Activated T-helper 1 cell treated with anti-CD3 and anti-CD28 coated beads, Interleukin-2, amount 50 U/mL, for 16 hours (primary cell): Measurements from ENCODE around the gene LY6G5B.
"Not testable (repeated sequence)": the region's sequence is repeated elsewhere in the genome, so short reads cannot be mapped to it uniquely, and the experiment has no call there.

Source experiments
- DNase-seq, 2 donors: peaks; one replicate each; pipeline ENCODE4 v3.0.0-alpha.2; 2020; ENCODE audit warnings: low read depth in 1 of 2, low spot score in 1 of 2

Gene LY6G5B

DNA sequence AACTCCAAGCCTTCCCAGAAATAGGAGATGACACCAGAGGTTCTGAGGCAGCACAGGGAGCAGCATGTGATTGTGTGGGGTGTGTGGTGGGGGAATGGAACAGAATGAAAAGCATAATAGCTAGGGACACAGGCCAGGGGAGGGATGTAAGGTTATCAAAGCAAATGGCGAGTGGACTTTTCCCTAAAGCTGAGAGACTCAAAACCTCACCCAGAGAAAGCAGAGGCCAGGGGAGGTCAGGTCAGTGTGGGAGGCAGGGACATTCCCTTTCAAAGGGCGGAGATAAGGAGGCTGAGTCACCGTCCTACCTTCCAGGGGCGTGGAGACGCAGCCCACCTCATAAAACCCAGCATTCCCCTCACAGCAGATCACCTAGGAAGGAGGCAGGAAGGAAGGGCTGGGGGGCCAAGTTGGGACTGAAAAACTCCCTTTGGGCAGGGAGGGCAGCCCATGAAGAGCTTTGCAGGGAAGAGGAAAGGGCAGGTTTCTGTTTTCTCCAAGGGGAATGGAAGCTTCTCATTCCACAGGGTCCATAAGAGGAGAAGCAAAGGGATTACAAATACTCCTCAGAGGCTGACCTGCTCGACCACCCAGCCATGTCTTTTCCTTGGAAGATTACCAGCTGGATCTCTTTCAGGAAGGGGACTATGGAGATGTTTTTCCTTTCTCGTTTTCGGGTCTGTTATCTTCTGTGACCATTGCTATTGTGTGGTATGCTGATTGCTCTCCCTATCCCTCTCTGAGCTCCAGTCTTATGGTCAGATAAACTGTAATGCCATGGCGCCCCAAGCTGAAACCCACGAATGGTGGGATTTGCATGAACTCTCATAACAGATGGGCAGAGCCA is 20.7 kb downstream of the LY6G5B start:
- no peak for DNase-seq

DNA sequence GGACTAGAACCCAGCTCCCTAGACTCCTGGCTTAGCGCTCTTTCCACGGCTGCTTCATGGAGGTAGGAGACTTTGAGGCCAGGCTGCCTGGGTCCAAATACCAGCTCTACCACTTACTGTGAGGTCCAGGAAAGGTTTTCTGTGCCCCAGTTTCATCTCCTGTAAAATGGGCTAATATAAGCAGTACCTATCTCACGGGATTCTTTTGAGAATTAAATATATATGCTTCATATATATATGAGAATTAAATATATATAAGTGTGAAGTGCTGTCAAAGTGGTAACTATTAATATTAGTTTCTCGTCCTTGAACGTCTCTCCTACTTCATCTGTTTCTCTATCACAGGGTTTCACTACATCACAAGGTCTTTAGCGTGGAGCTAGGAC is 21.3 kb downstream of the LY6G5B start:
- DNase-seq, result no peak

DNA sequence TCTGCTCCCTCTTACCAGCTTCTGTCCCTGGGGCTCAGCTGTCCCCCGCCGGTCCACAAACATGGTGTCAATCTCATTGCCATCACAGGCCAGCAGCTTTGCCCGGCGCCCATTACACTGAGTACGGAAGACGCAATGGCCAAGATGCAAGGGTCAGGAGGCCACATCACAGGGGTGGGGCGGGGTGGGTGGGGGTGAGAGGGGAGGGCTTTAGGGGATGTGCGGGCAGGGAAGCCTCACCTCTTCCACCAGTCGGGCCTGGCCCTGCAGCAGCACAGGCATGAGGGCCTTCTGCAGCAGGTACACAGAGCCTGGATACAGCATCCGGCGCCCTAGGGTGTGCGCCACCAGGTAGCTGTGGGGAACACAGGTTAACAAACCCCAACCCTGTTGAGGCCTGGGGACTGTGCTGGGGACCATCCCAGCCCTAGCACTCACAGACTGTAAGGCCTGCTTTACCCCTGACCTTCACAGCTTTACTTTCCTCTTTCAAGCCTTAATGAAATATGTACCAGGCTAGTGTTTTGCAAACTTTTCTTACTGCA is 21.9 kb downstream of the LY6G5B start:
- no peak for DNase-seq

DNA sequence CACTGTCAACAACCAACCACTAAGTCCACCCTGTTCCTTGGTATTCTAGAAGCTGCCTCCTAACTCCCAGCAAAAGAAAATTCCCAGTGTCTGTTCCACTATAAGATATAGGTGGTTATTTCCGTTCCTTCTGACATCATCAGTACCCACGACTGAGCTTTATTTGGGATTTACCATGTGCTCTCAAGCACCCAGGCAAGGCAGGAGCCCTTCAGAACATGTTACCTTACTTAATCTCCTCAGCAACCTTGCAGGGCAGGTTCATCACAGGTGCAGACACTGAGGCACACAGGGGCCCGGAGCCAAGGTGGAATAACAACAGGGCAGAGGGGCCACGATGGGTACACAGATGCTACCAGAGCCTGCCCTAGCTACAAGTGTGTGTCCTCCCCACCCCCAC is 22.6 kb downstream of the LY6G5B start:
- DNase-seq, result no peak

DNA sequence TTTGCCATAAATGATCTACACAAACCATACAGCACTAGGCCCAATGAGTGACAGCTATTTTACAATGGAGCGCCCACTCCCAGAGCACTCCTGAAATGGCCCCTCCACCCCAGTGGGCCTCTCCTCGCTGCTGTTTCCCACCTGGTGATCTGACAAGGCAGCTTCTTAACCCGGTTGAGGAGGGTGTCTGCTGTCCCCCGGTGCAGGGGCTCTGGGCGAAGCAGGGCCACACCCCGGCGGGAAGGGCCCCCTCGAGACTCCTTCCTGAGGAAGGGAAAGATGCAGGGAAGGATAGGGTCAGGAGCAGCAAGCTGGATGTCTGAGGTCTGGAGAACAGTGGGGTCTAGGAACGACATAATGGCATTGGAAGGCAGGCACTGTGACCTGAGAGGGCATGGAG is 23.1 kb downstream of the LY6G5B start:
- no peak for DNase-seq

DNA sequence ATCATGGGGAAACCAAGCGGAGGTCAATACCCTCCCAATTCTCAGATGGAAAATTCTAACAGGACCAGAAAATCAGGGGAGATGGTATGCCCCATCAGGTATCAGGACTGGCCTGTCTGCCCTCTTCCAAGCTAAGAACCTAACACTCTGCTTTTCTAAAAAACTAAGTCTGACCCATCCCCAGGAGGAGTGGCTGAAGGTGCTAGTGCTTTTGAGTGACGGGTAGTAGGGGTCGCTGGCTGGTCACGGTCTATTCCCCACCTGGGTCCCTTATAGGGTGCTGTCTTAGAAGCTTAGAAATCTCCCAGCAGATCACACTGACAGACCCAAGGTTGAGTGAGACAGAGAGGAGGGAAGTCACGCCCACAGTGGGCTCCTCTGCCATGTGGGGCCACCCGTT is 23.8 kb downstream of the LY6G5B start:
- no peak for DNase-seq

DNA sequence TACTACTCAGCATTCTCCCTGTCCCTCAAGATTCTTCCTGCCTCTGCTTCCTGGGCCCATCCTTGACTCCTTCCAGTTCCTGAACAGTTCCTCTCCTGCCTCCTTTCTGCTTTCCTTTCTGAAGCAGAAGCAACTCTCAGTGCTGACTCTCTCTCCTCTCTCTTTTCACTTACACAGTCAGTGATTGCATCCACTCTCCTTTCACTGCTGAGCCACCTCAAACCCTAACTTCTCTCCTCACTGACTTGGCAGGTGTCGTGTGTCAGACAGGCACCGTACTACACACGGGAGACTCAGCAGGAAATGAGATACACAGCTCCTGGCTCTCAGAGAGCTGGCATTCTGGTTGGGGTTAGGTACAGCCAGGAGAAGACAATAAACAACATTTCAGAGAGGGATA is 27.8 kb downstream of the LY6G5B start:
- no peak for DNase-seq

DNA sequence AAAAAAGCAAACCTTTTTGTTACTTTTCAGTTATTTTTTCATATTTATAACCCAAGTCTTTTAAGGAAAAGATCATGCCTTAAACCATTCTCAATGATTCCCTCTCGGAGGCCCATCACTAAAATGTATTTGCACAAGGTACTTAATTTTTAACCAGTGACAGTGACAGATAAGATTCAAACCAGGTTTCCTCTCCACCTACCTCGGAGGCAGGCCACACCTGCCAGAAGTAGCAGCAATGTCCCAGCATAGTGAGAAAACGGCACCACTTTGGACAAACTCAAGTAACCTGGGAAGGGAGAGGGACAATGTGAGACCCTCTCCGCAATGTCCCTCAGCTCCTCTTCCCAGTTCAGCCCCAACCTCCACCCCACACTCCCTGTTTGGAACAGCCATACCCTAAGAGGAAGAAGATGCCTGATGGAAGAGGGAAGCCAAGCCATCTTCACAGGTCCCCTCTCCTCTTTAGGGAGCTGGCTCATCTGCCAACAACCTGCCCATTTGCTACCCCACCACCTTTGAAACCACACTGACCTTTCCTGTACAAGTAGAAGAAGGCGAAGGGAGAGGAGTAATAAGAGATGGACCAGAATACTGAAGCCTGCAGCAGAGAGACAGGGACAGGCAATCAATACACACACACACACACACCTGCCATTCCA is 31.1 kb downstream of the LY6G5B start:
- DNase-seq, result no peak

DNA sequence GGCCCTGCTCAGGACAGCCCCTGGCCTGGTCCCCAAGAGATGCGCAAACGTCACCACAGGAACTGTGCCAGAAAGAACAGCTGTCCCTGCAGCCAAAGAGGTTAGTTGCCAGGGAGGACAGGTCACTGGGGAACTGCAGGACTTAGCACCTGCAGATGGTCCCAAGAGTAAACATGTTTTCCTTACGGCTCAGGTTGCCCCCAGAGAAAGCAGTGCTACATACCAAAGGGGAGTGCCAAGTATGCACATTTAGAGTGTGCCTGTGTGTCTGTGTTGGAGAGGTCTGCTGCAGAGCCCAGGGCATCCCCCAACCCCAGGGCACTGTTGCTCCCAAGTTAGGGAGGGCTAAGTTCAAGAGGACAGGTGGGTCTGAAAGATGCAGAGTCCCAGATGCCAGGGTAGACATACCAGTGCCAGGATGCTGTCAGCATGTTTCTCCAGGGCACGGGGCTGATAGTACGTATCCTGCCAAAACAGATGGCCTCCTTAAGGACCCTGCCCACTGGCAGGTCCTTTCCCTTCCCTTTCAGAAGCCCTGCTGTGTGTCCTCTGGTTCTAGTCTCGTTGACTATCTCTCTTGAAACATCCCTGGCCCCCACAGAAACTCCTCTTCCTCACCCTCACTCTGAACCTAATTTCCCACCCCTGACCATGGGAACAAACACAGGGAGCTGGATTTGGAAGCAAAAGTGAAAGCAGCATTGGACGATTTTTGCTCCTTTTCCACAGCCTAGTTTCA is 32.1 kb downstream of the LY6G5B start:
- DNase-seq, result no peak

DNA sequence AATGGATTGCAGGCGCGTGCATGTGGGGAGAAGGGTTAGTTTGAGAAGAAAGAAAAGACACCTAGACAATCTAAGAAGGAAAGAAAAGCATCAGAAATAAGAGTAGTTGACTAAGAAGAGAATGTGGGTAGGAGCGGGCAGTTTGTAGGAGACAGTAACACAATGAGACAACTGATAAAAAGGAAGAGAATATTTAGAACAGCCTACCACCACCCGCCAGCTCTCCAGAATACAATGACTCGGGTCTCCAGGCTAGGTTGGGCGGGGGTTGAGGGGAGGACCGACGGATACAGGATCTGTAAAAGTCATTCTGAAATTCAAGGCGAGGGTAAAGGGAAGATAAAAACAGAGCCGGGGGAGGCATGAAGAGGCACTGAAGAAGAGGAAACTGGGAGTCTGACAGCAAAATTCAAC is 32.6 kb downstream of the LY6G5B start:
- no peak for DNase-seq

DNA sequence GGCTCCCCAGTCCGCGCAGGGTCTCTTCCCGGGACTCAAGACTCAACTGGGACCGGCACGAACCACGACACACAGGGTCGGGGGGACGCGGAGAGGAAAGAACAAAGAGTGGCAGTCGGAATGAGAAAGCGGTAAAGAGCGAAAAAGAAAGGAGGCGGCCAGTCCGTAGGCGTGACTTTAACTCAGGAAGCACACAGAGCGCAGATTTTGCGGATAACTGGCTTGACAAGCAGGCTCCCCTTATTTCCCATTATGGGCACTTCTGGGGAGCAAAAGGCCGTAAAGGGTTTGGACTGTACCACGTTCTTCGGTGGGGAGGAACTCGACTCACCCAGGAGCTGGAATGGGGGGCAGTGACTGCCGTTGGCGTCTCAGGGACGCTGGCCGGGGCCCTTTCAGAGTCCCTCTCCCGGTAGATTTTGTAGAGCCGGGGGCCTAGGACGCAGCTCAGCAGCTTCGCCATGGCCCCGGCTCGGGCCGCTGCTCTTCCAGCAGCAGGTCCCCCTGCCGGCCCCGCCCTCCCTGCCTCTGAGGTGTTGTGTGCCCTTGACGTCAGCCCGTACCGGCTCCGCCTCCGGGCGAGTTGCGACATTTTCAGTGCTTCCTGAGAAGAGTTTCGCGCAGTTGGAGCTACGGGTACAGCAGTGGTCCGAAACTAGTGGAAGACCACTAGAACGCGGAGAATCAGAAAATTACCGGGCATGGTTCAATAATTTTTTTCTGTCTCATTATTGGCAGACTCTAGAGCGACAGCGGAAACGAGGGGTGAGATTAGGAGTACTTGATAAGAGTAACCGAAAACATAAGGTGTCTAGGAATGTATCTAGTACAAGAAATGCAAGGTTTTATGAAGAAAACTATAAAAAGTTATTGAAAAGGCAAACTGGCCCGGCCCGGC is 33.3 kb downstream of the LY6G5B start, which contains the start of gene ABHD16A:
Gene ABHD16A, minus strand, starts transcription at position 506 of the 898 bp plus-strand sequence. Its CDS starts 43 bp downstream, at position 463.
- DNase-seq, result peak; percentile 93 to 95

DNA sequence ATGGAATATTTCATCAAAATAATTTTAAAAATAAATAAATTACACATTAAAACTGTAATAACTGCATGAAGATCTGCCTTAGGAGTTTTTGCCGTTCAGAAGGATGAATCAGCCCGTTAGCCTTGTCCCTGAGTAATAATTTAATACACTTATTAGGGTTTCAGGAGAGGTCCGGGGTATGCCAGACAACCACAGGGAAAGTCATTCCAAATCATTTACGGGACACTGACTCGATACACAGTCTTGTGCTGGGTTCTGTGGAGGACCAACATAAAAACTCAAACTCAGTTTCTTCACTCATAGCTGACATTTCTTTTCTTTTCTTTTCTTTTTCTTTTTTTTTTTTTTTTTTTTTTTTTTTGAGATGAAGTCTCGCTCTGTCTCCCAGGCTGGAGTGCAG is 36.2 kb downstream of the LY6G5B start:
- DNase-seq, result no peak

DNA sequence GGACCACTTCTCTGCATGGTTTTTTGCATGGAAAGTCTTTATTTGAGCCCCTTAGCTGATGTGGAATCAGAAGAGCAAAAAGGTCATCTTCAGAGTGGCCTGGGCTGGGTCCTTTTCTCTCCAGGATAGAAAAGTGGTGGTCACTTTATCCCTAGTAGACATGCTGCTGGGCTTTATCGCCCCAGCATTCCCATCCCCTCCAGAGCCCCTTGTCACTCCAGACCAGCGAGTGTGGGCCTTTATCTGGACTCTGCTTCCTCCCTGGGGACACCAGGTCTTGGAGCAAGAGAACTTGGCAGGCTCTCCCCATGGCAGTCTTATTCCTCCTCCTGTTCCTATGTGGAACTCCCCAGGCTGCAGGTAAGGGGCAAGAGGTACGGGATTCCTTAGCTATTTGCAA is 36.8 kb downstream of the LY6G5B start, which contains the start of gene LY6G6F:
Gene LY6G6F, plus strand, starts transcription at position 268 of the 400 bp plus-strand sequence. Its CDS starts 41 bp downstream, at position 309.
- no peak for DNase-seq

DNA sequence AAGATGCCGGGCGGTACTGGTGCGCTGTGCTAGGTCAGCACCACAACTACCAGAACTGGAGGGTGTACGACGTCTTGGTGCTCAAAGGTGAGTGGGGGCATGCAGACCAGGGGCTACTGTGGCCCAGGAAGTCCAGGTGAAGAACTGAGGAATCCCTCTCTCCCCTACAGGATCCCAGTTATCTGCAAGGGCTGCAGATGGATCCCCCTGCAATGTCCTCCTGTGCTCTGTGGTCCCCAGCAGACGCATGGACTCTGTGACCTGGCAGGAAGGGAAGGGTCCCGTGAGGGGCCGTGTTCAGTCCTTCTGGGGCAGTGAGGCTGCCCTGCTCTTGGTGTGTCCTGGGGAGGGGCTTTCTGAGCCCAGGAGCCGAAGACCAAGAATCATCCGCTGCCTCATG is 37.9 kb downstream of the LY6G5B start:
- no peak for DNase-seq

DNA sequence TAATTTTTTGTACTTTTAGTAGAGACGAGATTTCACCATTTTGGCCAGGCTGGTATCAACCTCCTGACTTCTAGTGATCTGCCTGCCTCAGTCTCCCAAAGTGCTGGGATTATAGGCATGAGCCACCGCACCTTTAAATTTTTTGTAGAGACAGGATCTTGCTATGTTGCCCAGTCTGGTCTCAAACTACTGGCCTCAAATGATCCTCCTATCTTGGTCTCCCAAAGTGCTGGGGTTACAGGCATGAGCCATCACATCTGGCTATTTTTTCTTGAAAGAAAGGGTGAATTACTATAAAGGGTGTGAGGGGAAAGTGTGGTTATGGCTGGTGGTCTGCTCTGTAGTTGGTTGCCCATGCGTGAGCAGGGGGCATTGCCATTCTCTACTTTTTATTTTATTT is 38.4 kb downstream of the LY6G5B start:
- DNase-seq, result no peak

DNA sequence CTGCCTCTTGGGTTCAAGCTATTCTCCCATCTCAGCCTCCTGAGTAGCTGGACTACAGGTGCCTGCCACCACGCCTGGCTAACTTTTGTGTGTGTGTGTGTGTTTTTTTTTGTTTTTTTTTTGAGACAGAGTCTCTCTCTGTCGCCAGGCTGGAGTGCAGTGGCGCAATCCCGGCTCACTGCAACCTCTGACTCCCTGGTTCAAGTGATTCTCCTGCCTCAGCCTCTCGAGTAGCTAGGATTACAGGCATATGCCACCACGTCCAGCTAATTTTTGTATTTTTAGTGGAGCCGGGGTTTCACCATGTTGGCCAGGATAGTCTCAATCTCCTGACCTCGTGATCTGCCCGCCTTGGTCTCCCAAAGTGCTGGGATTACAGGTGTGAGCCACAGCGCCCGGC is 39.4 kb downstream of the LY6G5B start:
- DNase-seq, result not testable (repeated sequence)

DNA sequence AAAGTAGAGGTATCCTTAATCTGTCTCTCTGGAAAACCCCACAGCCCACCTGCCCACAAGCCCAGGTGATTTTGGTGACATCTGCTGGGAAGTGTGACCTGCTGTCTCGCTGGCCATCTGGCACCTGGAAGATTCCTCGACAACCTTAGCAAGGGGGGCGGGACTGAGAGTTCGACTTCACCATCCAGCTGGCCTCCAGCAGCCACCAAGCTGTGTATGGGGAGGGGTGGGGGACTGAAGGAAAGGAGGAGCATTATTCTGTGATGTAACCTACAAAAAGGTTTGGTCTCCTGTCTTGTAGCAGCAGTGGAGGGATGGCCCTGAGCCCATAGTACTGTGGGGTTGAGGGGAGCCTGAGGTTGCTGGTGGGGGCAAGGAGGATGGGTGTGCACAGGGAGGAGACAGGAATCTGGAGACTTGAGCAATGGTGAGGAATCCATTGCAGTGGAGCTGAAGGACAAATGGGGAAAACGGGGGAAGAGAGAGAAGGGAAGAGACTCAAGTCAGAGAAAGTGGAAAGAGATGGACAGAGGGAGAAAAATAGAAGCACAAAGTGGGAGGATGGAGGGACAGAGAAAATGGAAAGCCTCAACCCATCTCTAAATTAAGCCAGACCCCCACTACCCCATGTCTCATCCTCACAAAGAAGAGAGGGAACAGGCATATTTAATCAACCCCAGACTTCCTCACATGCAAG is 40.9 kb downstream of the LY6G5B start:
- no peak for DNase-seq

DNA sequence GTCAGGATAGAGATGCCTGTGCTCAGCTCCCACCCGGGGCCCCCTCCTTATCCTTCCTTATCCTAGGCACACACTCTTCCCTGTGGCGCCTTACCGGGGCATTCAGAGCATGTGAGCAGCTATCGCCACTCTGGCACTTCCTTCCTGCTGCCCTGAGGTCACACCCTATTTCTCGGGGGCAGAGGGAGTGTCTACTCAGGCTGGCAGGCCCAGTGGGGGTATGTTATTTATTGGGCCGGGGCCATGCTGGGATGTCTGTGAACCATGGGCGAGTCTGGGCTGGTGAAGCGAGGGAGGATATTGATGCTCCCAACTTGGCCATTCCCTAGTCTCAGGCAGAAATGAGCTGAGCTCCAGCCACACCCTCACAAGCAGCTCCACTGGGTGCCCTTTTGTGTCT is 41.5 kb downstream of the LY6G5B start:
- no peak for DNase-seq

DNA sequence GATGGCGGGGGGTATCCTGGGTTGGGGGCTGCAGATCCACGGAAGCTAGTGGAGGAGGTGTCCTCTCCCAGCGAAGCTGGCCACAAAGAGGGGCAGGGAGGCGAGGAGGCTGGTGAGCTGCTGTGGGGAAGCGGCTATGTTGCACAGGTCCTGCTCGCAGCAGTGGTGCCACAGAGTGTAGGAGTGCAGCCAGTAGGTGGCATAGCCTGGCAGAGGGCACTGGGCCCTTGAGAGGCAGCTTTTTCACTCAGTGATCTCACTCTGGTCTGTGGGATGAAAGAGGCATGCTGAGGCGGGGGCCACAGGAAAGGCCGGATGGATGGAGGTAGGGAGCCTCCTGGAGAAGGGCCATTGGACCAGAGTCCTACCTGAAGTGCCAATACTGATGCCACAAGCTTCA is 42.5 kb downstream of the LY6G5B start:
- no peak for DNase-seq

DNA sequence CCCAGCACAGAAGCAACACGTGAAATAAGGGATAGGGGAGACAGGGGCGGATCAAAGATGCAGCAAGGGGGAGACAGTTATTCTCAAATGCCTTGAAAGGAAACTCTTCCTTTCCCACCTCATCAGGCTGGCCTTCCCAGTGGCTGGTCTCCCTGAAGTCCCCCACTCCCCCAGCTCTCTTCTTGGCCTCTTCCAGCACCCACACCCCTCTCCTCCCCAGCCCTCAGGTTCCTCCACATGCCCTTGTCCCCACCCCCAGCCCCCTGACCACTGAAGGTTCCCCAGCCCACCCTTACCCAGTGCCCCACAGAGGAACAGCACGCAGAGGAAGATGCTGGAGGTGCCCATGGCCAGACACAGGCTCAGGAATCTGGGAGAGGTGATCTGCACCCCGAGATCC is 43.7 kb downstream of the LY6G5B start:
- no peak for DNase-seq
